Loucy (cell line): Measurements from ENCODE around the gene KCNJ15.

Experiments used
- H2AFZ ChIP-seq: fragments of 200-600 bp; sonication (generic); 2 replicates; pipeline ENCODE4 v1.6.0; 2016; ENCODE audit warnings: antibody characterized with exemption, mild to moderate bottlenecking, low read length, moderate library complexity
- H3F3A ChIP-seq: fragments of 200-600 bp; 2 replicates; pipeline ENCODE4 v1.6.0; 2016; ENCODE audit warnings: antibody characterized with exemption, low read depth, mild to moderate bottlenecking
- H3K27me3 ChIP-seq: fragments of 200-600 bp; sonication (generic); 2 replicates; pipeline ENCODE4 v1.6.1; 2014; ENCODE audit warnings: low read length, mild to moderate bottlenecking; ENCODE audit not compliant: insufficient read depth, poor library complexity, severe bottlenecking
- H3K36me3 ChIP-seq: fragments of 200-600 bp; sonication (generic); 2 replicates; pipeline ENCODE4 v1.6.1; 2016; ENCODE audit warnings: low read length; ENCODE audit not compliant: insufficient read depth
- H3K4me1 ChIP-seq: fragments of 200-600 bp; sonication (generic); 2 replicates; pipeline ENCODE4 v1.5.1; 2014; ENCODE audit warnings: low read length, mild to moderate bottlenecking; ENCODE audit not compliant: insufficient read depth, poor library complexity, severe bottlenecking
- H3K4me2 ChIP-seq: fragments of 200-600 bp; sonication (generic); 2 replicates; pipeline ENCODE4 v1.6.0; 2014; ENCODE audit warnings: antibody characterized with exemption, low read length, low read depth, mild to moderate bottlenecking; ENCODE audit not compliant: poor library complexity, severe bottlenecking
- H3K4me3 ChIP-seq: fragments of 200-600 bp; sonication (generic); 2 replicates; pipeline ENCODE4 v1.5.1; 2014; ENCODE audit warnings: low read length, mild to moderate bottlenecking, mixed read lengths; ENCODE audit not compliant: poor library complexity, severe bottlenecking
- H3K79me2 ChIP-seq: fragments of 200-600 bp; sonication (generic); 2 replicates; pipeline ENCODE4 v1.6.1; 2014; ENCODE audit warnings: low read length; ENCODE audit not compliant: insufficient read depth
- H3K9ac ChIP-seq: fragments of 200-600 bp; sonication (generic); 2 replicates; pipeline ENCODE4 v1.6.0; 2014; ENCODE audit warnings: mild to moderate bottlenecking, low read depth, low read length, moderate library complexity; ENCODE audit not compliant: poor library complexity, severe bottlenecking
- H3K9me2 ChIP-seq: fragments of 200-600 bp; sonication (generic); replicated peaks from 2 replicates; pipeline ENCODE4 v1.6.1; 2016; ENCODE audit warnings: low read depth, low read length, mixed read lengths
- H3K9me3 ChIP-seq: fragments of 200-600 bp; sonication (generic); 2 replicates; pipeline ENCODE4 v1.6.1; 2014; ENCODE audit warnings: mild to moderate bottlenecking, antibody characterized with exemption, low read length, low read depth; ENCODE audit not compliant: insufficient read depth
- H4K20me1 ChIP-seq: fragments of 200-600 bp; sonication (generic); 2 replicates; pipeline ENCODE4 v1.6.0; 2014; ENCODE audit warnings: antibody characterized with exemption, low read length, mild to moderate bottlenecking; ENCODE audit not compliant: insufficient read depth, poor library complexity, severe bottlenecking
- CTCF ChIP-seq: fragments of 200-600 bp; sonication (generic); conservative IDR thresholded peaks from 2 replicates; pipeline ENCODE4 v1.5.1; 2014; ENCODE audit warnings: mild to moderate bottlenecking, antibody characterized with exemption, low read length
- EZH2phosphoT487 ChIP-seq: fragments of 200-600 bp; IDR thresholded peaks from 2 replicates; pipeline ENCODE4 v1.6.1; 2018; ENCODE audit warnings: antibody characterized with exemption, mild to moderate bottlenecking, moderate library complexity, borderline replicate concordance

KCNJ15 gene

GRCh38 chr21:38255571-38256117 lies 1.1 kb upstream of the KCNJ15 start:
- TF ChIP-seq EZH2phosphoT487: no peak
- TF ChIP-seq CTCF: no peak
- Histone ChIP-seq H3K4me3 (no peak overlapping the region), H3K36me3 (no peaks in the 10 kb centered on the region), H3K4me1 (no peaks in the 10 kb centered on the region), H3K9me3 (no peaks in the 10 kb centered on the region), H3K9me2 (no peaks in the 10 kb centered on the region), H3K27me3 (no peaks in the 10 kb centered on the region), H3K9ac (no peak overlapping the region), H2AFZ (no peak overlapping the region), H3K79me2 (no peaks in the 10 kb centered on the region), H3F3A (no peaks in the 10 kb centered on the region), H3K4me2 (no peak overlapping the region), H4K20me1 (no peaks in the 10 kb centered on the region)

- no peak overlapping the region for H3K4me3 ChIP-seq
- TF ChIP-seq EZH2phosphoT487 (no peak), CTCF (no peak)
- no peak overlapping the region for H2AFZ ChIP-seq
- H3K27me3 ChIP-seq: no peaks in the 10 kb centered on the region
- no peaks in the 10 kb centered on the region for H3K79me2 ChIP-seq
- no peaks in the 10 kb centered on the region for H3F3A ChIP-seq
- H3K4me2 ChIP-seq: no peak overlapping the region
- H3K9me2 ChIP-seq: no peaks in the 10 kb centered on the region
- H3K36me3 ChIP-seq: no peaks in the 10 kb centered on the region
- H3K9ac ChIP-seq: no peak overlapping the region
- no peaks in the 10 kb centered on the region for H3K9me3 ChIP-seq
- no peaks in the 10 kb centered on the region for H4K20me1 ChIP-seq
- no peaks in the 10 kb centered on the region for H3K4me1 ChIP-seq
These were observed 876 bp downstream of the KCNJ15 start for GRCh38 chr21:38257667-38258066.

- no peak overlapping the region for H2AFZ ChIP-seq
- H3K4me1 ChIP-seq: no peaks in the 10 kb centered on the region
- H4K20me1 ChIP-seq: no peaks in the 10 kb centered on the region
- H3F3A ChIP-seq: no peaks in the 10 kb centered on the region
- TF ChIP-seq EZH2phosphoT487 (no peak), CTCF (no peak)
- H3K27me3 ChIP-seq: no peaks in the 10 kb centered on the region
- H3K9ac ChIP-seq: no peak overlapping the region
- H3K79me2 ChIP-seq: no peaks in the 10 kb centered on the region
- H3K9me2 ChIP-seq: no peaks in the 10 kb centered on the region
- no peak overlapping the region for H3K4me3 ChIP-seq
- no peaks in the 10 kb centered on the region for H3K9me3 ChIP-seq
- H3K36me3 ChIP-seq: no peaks in the 10 kb centered on the region
- no peak overlapping the region for H3K4me2 ChIP-seq
These were observed 2.0 kb downstream of the KCNJ15 start for GRCh38 chr21:38258521-38259485.
